SK-N-SH (cell line): Measurements from ENCODE around the gene OR1E2.

Experiments used
- GABPA ChIP-seq: IDR thresholded peaks from 2 replicates; pipeline ENCODE4 v1.4.0; 2012; ENCODE audit warnings: low read depth, mild to moderate bottlenecking
- MEF2A ChIP-seq: IDR thresholded peaks from 2 replicates; pipeline ENCODE4 v1.4.0; 2012; ENCODE audit warnings: low read depth, borderline replicate concordance
- NFIC ChIP-seq: IDR thresholded peaks from 2 replicates; pipeline ENCODE4 v1.4.0; 2012; ENCODE audit warnings: borderline replicate concordance
- NRF1 ChIP-seq: IDR thresholded peaks from 2 replicates; pipeline ENCODE4 v1.6.1; 2012; ENCODE audit warnings: low read depth, mild to moderate bottlenecking, low read length
- POLR2AphosphoS5 ChIP-seq: IDR thresholded peaks from 2 replicates; pipeline ENCODE4 v1.6.1; 2012; ENCODE audit warnings: low read depth, low read length
- TF ChIP-seq, protein P1 (sequence below): fragments of 200-600 bp; sonication (generic); IDR thresholded peaks from 2 replicates; pipeline ENCODE4 v1.6.1; 2017; ENCODE audit warnings: antibody characterized with exemption, mild to moderate bottlenecking, moderate library complexity

- no peak for TF ChIP-seq GABPA
- TF ChIP-seq NFIC, result no peak
- TF ChIP-seq, protein P1, sequence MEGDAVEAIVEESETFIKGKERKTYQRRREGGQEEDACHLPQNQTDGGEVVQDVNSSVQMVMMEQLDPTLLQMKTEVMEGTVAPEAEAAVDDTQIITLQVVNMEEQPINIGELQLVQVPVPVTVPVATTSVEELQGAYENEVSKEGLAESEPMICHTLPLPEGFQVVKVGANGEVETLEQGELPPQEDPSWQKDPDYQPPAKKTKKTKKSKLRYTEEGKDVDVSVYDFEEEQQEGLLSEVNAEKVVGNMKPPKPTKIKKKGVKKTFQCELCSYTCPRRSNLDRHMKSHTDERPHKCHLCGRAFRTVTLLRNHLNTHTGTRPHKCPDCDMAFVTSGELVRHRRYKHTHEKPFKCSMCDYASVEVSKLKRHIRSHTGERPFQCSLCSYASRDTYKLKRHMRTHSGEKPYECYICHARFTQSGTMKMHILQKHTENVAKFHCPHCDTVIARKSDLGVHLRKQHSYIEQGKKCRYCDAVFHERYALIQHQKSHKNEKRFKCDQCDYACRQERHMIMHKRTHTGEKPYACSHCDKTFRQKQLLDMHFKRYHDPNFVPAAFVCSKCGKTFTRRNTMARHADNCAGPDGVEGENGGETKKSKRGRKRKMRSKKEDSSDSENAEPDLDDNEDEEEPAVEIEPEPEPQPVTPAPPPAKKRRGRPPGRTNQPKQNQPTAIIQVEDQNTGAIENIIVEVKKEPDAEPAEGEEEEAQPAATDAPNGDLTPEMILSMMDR, result no peak
- TF ChIP-seq POLR2AphosphoS5, result no peak
- no peak for TF ChIP-seq MEF2A
- no peak for TF ChIP-seq NRF1
These were observed 35.3 kb downstream of the OR1E2 start, which contains the start of gene OR1E1 for GRCh38 chr17:3398310-3398709.
